ENCODE data around the gene KCNJ14.

The KCNJ14 gene

DNA sequence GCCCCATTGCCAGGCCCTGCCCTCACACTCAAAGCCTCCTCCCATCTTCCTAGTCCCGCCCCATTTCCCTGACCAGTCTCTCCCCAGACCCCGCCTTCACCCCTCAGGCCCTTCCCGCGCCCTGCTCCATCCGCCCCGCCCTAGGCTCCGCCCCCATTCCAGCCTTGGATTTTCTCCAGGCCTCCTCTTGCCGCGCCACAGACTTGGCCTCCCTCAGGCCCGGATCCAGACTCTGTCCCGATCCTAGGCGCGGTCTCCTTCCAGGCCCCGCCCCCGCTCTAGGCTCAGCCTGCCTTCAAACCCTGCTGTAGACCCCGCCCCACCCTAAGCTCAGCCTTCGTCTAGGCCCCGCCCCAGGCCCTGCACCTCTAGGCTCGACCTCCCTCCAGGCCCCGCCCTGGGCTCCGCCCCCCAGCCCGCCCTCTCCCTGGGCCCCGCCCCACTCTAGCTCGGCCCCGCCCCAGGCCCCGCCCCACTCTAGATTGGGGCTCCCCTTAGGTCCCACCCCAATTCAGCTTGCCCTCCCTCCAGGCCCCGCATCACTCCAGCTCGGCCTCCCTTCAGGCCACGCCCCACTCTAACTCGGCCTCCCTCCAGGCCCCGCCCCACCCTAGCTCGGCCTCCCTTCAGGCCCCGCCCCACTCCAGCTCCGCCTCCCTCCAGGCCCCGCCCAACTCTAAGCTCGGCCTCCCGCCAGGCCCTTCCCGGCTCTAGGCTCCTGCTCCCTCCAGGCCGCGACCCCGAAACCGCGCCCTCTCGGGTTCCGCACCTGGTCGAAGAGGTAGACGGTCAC lies 37.7 kb downstream of the KCNJ14 start:
- Histone ChIP-seq H3K27me3 (peaks cover 0 to 43% of the 10 kb centered on the region in 2 donors), H3K36me3 (no peaks in the 10 kb centered on the region), H3K4me3 (peak overlapping the region; percentile 46 to 56), H3K4me1 (peaks cover 0 to 55% (median 25%) of the 10 kb centered on the region in 4 donors), H3K27ac (peak overlapping the region; percentile 25 to 56), H3K9me3 (no peaks in the 10 kb centered on the region)
- intact Hi-C loops (cut with DNase I; ENCODE audit: low total_unique reads): loop anchor here (5.0 kb wide), 1 partner anchor 89 kb away; no protein-coding TSS in a partner anchor
- DNase-seq: peak; percentile 96 to 97
- TF ChIP-seq, protein P1, sequence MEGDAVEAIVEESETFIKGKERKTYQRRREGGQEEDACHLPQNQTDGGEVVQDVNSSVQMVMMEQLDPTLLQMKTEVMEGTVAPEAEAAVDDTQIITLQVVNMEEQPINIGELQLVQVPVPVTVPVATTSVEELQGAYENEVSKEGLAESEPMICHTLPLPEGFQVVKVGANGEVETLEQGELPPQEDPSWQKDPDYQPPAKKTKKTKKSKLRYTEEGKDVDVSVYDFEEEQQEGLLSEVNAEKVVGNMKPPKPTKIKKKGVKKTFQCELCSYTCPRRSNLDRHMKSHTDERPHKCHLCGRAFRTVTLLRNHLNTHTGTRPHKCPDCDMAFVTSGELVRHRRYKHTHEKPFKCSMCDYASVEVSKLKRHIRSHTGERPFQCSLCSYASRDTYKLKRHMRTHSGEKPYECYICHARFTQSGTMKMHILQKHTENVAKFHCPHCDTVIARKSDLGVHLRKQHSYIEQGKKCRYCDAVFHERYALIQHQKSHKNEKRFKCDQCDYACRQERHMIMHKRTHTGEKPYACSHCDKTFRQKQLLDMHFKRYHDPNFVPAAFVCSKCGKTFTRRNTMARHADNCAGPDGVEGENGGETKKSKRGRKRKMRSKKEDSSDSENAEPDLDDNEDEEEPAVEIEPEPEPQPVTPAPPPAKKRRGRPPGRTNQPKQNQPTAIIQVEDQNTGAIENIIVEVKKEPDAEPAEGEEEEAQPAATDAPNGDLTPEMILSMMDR (IDR thresholded peaks at IDR 0.05): no peak

DNA sequence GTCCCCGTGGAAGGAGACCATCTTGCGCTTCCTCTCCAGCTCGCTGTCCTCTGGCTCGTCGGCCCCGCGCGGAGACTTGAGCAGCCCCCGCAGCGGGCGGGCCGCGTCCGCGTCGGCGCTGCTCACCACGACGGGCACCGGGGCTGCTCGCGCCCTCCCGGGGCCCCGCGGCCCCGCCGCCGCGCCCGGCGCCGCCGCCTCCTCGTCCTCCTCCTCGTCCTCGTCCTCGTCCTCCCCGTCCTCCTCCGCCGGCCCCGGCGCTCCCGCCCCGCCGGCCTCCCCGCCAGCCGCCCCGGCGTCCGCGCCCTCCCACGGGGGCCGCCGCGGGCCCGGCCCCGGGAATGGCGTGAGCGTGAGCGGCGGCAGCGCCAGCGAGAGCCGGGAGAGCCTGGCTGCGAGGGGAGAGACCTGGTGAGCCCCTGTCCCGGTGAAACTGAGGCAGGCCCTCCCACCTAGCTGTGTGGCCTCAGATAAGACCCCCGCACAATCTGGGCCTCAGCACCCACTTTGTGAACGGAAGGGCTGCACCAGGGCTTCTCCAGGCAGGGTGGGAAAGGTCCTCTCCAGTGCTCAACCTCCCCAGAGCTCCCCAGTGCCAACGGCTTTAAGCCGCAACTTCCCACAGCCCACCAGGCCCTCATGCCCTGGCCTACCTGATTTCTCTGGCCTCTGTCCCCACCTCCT lies 38.5 kb downstream of the KCNJ14 start:
- intact Hi-C loops (cut with DNase I; ENCODE audit: low total_unique reads): loop anchor here (5.0 kb wide), 1 partner anchor 88 kb away; no protein-coding TSS in a partner anchor
- TF ChIP-seq, protein P1 (IDR thresholded peaks at IDR 0.05): no peak
- H3K27me3 ChIP-seq: peaks cover 0 to 50% of the 10 kb centered on the region in 2 donors

DNA sequence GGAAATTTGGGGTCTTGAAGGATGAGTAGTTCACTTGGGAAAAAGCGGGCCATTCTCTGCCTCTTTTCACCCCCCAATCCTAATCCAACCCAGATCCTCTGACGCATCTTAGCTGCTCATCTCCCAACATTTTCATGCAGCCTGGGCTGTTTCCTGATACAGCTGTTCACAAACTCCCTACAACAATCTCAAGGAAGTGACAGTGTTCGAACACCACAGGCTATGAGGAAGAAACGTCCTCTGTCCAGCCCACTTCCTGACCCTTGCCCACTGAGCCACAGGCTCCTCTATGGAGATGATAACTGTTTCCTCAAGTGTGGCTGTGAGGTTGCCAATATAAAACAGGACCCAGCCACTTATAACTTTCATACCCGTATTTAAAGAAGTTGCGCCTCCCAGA lies 40.0 kb downstream of the KCNJ14 start:
- no peak for DNase-seq
- H3K4me1 ChIP-seq: peaks cover 0 to 47% (median 27%) of the 10 kb centered on the region in 4 donors
- H3K27ac ChIP-seq: no peak overlapping the region
- TF ChIP-seq, protein P1 (IDR thresholded peaks at IDR 0.05): no peak
- H3K4me3 ChIP-seq: no peak overlapping the region
- peaks cover 0 to 65% of the 10 kb centered on the region in 2 donors for H3K27me3 ChIP-seq
- intact Hi-C loops (cut with DNase I; ENCODE audit: low total_unique reads): no loop called here
- H3K9me3 ChIP-seq: no peaks in the 10 kb centered on the region
- no peaks in the 10 kb centered on the region for H3K36me3 ChIP-seq

More for the DNA sequence above, 38.5 kb downstream of the KCNJ14 start:
- DNase-seq: no peak
- Histone ChIP-seq H3K4me3 (peak overlapping the region; percentile 46 to 56), H3K27ac (peak overlapping the region; percentile 25 to 56), H3K9me3 (no peaks in the 10 kb centered on the region), H3K4me1 (peaks cover 0 to 56% (median 25%) of the 10 kb centered on the region in 4 donors), H3K36me3 (no peaks in the 10 kb centered on the region)

DNA sequence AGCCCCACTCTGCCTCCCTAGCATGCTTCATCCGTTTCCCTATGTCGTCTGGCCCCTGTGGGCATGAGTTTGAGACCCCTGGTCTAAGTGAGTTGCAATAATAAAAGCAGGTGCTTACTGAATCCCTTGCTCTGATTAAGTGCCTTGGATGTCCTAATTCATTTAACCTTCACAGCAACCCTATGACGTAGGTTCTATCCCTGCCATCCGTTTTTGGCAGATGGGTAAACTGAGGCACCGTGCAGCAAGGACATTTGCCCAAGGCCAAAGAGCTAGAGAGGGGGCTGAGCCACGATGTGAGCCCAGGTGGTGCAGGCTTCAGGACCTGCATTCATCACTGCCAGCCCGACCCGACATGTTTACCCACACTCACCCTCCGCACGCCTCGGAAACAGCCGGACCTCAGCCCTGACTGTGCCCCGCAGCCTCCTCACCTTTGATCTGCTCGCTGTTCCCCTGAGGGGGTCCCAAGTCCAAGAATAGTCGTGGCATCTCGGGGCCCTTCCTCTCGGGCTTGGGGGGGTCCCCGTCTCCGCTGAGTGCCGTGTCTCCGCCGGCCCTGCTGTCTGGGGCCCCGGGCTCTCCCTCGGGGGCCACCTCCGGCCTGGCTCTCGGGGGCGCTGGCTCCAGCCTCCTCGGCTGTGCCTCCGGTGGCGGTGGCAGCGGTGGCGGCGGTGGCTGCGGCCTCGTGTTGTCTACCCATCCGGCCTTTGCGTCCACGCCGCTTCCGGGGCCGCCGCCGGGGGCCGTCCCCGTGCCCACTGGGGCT lies 41.8 kb downstream of the KCNJ14 start:
- Histone ChIP-seq H3K9me3 (no peaks in the 10 kb centered on the region), H3K27ac (no peak overlapping the region), H3K4me1 (peaks cover 0 to 42% (median 20%) of the 10 kb centered on the region in 4 donors), H3K36me3 (no peaks in the 10 kb centered on the region), H3K27me3 (peaks cover 0 to 65% of the 10 kb centered on the region in 2 donors), H3K4me3 (no peak overlapping the region)
- TF ChIP-seq, protein P1 (IDR thresholded peaks at IDR 0.05): no peak
- DNase-seq: no peak
- intact Hi-C loops (cut with DNase I; ENCODE audit: low total_unique reads): no loop called here

Measured in tibial artery (tissue), 4 donors.